HG03139 (cell line): Measurements from ENCODE around the gene GPR39.

Experiments
- ATAC-seq: cut with Tn5 transposase; IDR thresholded peaks from one replicate; pipeline ENCODE4 v1.9.1; 2021; ENCODE audit not compliant: unreplicated experiment

The GPR39 gene

DNA sequence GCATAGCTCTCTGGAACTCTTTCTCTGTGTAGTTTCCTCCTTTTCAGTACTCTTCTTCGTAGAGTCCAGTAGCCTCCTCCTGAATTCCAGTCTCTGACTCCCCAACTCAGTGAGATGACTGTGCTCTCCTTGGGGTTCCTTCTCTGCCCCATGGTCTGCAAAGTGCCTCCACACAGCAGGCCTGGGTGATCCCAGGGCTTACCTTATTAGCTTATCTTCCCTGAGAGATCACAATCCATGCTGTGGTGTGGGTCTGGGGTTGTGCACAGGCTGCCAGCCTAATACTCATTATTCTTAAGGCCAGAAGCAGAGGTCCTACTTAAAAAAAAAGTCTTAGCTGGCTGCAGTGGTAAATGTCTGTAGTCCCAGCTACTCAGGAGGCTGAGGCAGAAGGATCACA, 4.6 kb upstream of the GPR39 start:
- ATAC-seq: no peak

DNA sequence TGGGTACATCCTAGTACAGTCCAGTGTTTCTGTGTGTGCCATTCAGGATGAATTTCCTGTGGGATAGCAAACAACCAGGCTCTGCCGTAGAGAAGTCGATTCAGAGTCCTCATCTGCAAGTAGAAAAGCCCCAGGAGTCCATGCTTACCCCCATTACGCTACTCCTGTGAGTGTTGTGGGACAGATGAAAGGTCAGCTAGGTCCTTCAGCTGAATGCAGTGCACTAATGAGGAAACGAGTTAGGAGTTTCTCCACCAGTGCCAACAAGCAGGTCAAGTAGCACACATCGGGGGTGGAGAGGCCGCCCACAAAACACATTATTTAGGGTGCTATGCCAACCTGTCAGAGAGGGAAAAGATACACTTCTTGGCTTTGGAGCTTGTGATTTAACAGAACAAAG, 2.5 kb upstream of the GPR39 start:
- ATAC-seq: no peak

DNA sequence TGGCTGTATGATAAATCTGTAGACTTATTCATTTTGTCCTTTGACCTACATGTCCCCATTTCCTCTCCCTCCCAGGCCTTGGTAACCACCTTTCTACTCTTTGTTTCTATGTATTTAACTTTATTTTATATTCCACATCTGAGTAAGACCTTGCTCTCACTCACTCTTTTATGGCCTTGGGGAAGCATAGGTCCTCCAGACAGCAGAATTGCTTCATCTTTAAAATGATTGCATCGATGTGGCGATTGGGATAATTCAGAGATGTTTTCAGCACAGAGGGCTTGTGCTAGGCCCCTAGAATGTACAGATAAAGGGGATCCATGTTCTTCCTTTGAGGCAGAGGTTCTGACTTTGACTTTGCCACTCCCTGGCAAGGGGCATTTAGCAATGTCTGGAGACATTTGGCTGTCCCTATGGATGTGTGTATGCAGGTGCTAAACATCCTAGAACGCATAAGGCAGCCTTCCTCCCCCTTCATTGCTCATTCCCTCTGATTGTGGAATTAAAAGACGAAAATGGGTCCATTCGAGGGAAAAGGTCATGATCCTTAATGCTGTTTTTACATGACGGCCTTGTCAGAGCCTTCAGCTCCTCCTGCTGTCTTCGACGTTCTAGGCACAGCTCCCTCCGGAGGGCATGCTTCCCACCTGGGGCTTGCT, 1.2 kb upstream of the GPR39 start:
- ATAC-seq: no peak

DNA sequence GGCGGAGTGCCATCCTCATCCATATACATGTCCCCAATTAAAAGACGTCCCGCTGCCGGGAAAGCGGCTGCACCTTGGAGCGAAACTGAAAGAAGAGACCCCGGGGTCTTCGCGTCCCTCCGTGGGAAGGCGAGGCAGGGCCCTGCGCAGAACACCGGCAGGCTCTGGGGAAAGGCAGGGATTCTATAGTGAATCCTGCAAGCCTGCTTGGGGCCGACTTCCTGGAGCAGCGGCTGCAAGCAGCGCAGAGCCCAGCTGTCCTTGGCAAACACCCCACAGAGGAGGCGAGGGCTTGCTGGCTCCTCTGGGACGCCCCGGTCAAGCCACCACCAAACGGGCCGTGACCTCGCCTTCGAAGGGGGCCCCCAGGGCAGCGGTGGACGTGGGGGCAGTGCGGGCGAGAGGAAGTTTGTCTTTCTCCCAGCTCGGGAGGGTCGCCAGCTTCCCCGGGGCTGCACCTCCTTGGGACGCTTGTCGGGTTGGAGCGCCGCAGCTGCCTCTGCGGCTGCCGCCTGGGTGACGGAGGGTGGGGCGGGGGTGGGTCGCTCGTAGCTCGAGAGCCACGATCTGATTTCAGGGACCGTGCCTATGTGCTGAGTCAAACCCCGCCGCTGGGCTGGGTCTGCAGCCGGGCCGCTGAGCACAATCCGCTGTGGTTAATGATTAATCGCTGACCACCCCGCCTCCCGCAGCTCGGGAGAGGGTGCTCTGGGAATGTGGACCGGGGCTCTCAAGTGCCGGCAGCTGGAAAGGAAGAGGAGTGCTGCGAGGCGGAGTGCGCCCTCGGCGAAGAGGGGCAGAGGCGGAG, 486 bp upstream of the GPR39 start:
- no peak for ATAC-seq

DNA sequence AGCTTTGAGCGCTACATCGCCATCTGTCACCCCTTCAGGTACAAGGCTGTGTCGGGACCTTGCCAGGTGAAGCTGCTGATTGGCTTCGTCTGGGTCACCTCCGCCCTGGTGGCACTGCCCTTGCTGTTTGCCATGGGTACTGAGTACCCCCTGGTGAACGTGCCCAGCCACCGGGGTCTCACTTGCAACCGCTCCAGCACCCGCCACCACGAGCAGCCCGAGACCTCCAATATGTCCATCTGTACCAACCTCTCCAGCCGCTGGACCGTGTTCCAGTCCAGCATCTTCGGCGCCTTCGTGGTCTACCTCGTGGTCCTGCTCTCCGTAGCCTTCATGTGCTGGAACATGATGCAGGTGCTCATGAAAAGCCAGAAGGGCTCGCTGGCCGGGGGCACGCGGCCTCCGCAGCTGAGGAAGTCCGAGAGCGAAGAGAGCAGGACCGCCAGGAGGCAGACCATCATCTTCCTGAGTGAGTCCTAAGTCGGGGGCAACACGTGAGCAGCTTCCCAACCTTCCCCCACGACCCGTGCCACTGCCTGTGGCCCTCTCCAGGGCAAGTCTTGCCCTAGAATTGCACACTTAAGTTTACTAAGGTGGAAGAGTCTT, 928 bp downstream of the GPR39 start:
- no peak for ATAC-seq

DNA sequence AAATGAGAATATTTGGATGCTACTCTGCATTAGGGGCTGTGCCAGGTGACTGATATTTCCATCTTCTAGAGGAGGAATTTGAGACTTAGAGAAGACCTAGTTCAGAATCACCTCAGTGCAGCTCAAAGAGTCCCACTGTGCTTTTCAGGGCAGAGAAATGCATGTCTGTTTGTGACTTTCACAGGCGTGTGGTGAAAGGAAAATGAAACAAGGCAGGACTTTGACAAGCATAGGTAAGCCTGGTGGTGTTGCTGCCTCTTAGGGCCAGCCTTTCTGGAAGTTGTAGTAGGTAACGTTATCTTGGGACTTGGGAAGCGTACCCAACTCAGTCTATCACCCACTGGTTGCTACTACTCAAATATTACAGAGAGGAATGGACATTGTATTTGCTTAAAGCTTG, 2.6 kb downstream of the GPR39 start:
- ATAC-seq: no peak

DNA sequence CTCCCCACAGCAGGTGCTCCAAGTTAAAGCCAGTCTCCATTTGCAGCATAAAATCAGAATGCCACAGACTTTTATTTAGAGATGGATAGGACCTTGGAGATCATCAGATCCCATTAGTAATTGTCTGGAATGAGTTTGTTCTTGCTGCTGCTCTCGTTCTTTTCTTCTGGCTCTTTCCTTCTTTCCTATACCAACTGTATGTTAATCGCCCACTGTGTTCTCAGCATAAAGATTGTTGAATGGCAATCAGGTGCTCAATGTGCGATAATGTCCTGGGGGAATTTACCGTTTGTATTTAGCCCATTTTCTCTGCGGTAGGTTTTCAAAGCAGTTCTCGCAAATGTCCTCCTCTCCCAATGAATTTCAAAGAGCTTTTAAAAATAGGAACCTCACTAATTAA, 3.3 kb downstream of the GPR39 start:
- no peak for ATAC-seq

DNA sequence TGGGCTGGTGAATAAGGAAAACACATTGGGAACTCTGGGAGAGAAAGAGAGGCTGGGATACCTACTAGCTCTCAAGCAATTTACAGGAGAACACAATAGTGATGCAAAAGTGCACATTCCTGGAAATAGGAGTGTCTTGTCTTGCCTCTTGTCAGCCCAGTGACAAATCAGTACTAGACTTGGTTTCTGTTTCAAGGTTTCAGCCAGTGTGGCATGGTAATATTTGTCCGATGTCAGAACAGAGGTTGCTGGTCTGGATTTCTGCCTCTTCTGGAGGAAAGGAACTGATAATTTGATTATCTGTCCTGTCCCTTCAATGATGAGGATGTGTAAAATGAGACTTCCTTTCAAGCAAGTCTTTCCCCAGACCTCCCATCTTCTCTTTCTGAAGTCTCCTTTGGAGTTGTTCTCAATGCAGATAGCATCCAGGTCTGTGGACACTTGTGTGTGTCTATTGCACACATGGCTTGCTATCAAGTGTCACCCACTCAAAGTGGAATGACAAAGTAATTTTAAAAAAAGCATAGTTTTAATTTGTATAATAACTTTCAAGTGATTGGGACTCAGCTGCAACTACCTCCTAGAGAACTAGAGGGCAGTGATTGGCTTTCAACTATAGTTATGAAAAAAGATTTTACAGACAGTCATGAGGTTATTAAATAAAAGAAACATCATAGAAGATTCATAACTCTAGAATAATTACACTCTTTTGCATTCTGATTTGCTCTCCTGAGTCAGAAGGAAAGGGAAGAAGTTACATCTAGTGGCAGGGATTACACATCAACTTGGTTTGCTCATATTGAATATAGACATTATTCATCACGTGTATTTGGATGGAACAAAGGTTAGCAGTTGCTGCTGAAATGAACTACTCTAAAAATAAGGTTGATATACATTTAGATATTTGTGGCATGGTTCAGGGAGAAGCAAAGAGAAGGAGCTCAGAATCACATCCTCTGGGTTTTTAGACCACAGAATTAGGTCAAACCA, 4.5 kb downstream of the GPR39 start:
- ATAC-seq: no peak

DNA sequence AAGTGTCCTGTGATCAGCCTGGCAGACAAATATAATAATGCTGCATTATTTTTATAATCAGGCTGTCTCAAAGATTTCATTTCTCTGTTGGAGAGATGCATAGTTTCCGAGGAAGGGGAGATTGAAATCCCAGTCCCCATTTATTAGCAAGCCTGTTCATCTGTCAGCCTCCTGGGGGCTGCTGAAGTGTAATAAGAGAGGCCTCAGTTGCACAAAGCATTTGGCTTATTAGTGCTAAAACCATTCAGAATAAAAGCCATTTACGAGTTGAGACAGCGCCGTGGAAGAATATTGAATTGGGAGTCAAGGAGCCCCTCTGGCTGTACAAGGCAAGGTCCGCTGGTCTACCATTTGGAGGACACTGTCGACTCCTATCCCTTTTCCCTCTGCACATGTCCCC, 6.1 kb downstream of the GPR39 start:
- no peak for ATAC-seq

DNA sequence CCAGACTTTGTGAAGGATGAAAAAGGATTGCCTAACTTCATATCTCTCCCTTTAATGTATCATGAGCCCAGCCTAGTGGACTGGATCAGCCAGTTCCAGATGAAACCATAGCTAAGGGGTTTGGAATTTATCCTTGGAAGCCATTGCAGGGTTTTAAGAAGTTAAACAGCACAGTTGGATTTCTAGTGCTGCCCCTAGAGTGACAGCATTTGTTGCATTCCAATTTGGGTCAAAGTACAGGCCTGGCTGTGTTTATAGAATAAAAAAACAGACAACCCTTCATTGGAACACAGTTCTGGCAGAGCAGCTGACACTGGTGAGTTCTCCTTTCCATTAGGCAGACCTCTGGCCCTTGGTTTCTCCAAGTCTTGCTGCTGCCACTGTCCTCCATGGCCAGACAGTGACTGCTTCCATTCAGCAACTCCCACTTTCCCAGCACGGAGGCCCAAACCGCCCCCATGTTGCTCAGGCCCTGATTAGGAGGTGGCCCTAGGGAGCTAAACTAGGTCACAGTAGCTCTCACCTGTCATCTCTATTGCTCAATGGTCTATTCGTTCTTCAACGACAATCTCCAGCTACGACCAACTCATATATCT, 8.0 kb downstream of the GPR39 start:
- no peak for ATAC-seq

DNA sequence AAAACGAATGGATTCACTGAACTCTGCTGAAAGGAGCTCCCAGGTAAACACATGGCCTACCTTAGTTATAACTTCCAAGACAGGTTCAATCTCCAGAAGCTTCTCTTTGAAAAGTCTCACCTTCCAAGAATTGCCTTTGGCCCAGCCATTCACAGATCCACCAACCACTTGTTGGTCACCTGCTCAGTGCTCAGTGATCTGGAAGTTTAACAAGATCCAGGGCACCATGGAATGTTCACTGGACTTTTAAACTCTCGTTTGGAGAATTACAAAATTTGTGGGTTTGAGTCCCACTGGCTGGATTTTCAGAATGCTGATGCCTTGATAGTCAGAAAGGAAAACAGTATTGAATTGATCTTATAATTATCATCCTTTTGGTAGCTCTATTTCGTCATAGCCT, 9.4 kb downstream of the GPR39 start:
- ATAC-seq: no peak

DNA sequence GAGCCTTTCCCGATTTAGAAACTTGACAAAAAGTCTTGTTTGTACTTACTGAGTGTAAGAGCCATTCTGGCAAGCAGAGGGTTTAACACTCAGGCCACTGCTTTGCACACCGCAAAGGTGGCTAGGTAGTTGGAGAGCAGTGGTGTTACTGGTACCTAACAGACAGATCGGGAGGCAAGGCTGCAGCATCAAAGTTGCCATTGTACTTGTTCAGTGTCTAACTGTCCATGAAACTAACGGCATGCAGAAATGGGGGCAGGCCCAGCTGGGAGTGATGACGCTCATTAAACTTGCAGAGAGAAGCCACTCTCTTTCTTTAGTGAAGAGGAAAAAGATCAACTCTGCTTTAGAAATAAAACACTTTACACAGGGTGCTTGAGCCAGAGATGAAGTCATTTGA, 10.1 kb downstream of the GPR39 start:
- ATAC-seq: no peak

DNA sequence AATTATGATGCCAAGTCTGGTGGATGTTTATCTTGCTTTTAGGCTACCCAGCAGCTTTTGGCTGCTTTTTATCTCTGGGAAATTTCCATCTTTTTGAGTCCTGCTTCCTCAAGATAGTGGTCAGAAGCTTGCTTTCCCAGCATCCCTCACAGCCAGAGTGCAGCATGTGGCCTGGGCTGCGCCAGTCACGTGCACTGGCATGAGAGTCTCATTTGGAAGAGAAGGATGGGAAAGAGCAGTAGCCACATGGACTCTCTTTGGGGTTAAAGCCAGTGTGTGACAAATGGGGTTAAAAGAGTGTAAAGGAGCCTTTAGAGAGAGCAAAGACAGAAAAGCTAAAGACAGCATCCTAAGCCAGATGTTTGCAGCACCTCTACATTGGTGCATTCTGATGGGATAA, 12.7 kb downstream of the GPR39 start:
- ATAC-seq: no peak

DNA sequence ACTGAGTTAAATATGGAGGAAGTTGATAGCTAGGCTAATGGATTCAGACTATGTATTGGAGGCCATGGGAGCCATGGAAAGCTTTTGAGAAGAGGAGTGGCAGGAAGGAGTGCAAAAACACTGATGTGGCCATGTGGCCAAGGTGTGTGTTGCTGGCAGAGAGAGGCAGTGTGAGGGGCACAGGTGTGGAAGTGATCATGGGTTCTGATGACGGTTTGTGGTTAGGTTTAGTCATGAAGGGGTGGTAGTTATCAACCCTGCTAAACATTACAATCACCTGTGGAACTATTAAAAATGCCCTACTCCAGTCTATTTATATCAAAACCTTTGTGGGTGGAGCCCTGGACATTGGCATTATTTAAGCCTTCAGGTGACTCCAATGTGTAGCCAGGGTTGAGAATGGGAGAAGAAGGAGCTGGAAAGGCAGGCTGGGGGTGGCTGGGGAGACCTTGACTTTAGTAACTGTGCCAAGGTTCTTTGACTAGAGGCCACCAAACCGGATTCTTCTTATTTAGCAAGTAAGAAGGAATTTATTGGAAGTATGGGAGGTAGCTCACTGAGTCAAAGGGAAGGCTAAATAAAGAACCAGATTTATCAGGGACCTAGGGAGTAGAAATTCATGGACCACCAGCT, 13.5 kb downstream of the GPR39 start:
- no peak for ATAC-seq

DNA sequence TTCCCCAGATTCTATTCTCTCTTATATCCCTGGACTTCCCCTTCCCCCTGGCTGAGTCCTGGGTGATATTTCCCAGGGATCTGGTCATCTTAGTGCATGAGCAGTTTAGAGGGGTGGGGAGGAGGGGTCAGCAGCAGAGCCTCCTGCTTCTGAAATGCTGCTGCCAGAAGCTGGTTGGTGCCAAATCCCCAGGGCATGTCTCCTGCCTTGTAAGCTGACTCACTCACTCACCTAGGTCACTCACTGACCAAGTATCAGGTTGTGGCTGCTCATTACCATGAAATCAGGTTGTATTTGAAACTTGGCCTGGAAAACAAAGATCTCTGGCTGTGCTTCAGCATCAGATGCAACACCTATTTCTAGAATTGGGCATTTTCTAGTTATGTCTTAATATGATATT, 14.3 kb downstream of the GPR39 start:
- ATAC-seq: no peak

DNA sequence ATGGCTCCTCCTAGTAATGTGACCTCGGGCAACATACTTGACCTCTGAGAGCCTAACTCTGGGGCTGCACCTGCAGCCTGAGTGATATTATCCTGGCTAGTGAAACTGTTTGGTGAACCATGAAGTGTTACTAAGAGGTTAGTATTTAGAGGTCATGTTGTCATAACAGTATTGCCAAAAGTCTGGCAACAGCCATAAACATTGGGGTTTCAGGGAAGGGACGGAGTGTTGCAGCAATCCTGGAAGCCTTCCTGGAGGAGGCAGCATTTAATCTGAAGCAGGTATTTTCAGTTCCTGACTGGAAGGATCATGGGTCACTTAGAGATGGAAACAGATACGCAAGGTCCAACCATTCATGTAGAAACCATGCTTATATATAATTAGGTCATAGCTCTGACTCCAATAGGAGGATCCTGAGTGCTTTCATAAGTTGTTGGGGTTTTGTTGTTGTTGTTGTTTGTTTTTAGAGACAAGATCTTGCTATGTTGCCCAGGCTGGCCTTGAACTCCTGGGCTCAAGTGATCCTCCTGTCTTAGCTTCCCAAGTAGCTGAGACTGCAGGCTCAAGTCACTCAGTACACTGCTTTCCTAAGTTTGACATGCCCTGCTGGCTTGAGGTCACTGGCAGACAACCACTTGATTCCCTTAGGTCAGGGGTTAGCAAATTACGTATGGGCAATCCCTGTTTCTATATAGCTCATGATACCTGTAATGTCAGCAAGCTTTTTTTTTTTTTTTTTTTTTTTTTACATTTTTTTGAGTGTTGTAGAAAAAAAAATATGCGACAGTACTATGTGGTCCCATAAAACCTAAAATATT, 21.5 kb downstream of the GPR39 start:
- ATAC-seq: no peak

DNA sequence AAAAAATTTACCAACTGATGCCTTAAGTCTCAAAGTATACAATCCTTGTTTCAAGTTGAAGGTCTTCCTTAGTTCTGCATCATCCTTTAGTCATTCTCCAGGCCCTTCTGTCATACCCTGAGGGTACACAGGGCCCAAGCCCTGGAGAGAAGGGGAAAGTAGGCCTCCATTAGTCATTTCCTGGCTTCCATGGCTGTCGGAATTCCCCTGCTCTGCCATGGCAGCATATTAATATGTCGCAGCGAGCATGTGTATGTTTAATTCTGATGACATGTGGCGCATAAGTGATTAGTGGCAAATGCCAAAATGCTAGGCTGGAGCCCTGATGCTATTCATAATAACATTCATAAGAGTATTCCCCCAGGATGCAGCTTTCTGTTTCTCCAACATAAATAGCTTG, 22.1 kb downstream of the GPR39 start:
- no peak for ATAC-seq

DNA sequence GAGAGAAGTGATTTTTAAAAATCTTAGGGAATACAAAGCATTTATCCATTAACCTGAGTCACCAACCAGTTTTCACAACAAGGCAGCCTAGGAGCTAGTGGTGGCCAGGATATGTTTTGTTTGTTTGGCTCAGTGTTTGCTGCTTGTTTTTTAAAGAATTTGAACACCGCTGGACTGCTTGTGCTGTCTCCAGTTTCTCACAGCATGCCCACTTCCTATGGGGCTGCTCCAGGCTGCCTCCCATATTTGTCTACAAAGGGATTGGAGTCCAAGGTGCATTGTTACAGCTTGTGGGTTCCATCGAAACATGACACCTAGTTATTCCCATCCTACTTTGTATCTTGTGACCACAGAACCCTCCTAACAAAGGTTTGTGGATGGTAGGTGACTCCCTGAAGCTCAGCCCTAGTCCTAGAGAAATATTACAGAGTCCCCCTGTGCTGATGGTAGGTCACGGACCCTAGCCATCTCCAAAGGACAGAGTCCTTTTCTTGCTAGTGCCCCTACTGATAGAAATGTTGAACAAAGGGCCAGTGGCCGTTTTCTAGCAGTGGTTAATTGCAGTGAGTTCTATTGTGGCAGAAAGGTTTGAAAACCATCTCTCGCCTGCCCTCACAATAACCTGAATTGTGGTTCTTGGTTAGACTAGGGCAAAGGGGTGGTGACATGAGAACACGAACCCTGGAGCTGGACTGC, 23.2 kb downstream of the GPR39 start:
- ATAC-seq: no peak

DNA sequence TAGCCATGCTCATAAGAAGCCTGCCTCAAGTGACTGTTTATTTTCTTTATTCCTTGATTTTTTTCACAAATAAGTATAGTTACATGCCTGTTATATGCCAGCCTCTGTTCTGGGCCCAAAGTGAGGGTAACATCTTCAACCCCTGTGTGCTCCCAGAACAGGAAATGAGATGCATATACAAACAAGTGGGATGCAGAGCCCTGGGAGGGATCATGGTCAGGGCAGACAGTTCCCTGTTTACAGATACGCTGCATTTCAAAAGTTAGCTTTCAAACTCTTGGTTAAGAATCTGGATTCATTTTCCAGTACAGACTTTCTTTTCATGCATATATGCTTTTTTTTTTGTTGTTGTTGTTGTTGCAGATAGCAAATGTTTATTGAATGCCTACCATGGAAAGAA, 24.4 kb downstream of the GPR39 start:
- ATAC-seq: no peak
